GM12873 (cell line): Measurements from ENCODE around the gene CCND1.

Experiments
- TF ChIP-seq, protein P1 (sequence below): IDR thresholded peaks from 2 replicates; pipeline ENCODE4 v1.5.1; 2012; ENCODE audit warnings: low read depth, mild to moderate bottlenecking, moderate library complexity, low read length, control low read depth; ENCODE audit not compliant: insufficient read depth; ENCODE audit errors: missing control alignments

CCND1 gene

DNA sequence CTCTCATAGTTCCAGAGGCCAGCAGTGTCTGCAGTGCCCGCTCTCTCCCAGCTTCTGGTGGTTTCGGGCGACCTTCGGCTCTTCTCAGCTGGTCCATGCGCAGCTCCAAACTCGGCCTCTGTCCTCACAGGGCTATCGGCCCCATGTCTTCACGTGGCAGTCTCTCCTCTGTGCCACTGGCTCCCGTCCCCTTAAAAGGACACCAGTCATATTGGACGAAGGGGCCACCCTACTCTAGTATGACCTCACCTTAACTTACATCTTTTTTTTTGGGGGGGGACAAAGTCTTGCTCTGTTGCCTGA lies 20.4 kb downstream of the CCND1 start:
- TF ChIP-seq, protein P1, sequence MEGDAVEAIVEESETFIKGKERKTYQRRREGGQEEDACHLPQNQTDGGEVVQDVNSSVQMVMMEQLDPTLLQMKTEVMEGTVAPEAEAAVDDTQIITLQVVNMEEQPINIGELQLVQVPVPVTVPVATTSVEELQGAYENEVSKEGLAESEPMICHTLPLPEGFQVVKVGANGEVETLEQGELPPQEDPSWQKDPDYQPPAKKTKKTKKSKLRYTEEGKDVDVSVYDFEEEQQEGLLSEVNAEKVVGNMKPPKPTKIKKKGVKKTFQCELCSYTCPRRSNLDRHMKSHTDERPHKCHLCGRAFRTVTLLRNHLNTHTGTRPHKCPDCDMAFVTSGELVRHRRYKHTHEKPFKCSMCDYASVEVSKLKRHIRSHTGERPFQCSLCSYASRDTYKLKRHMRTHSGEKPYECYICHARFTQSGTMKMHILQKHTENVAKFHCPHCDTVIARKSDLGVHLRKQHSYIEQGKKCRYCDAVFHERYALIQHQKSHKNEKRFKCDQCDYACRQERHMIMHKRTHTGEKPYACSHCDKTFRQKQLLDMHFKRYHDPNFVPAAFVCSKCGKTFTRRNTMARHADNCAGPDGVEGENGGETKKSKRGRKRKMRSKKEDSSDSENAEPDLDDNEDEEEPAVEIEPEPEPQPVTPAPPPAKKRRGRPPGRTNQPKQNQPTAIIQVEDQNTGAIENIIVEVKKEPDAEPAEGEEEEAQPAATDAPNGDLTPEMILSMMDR = no peak

DNA sequence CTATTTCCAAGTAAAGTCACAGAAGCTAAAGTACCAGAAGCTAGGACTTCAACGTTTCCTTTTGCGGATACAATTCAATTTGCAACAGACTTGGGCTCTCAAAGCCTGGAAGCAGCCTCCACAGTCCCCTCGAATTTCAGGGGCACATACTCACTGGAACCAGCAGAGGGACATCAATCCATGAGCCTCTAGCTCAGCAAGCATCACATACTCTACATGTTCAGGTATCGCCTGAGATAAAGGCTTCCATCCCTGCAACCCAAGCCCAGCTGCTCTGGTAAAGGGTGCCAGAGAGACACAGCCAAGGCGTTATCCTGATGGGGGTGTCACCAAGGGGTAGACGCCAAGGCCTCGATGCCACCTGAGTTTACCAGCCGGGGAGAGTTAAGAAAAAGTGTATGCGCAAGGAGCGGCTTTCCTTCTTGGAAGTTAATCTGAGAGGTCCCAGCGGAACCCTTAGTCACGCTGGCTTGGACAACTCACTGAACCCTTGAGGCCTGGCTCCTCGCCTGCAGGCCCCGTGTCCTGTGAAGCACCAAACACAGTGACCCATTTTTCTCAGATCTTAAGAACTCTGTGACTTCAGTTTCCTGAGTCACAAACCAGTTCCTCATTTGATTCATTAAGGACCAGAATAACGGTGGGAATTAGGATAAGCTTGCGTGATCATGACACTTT lies 21.2 kb downstream of the CCND1 start:
- TF ChIP-seq, protein P1 = peak; percentile 19

DNA sequence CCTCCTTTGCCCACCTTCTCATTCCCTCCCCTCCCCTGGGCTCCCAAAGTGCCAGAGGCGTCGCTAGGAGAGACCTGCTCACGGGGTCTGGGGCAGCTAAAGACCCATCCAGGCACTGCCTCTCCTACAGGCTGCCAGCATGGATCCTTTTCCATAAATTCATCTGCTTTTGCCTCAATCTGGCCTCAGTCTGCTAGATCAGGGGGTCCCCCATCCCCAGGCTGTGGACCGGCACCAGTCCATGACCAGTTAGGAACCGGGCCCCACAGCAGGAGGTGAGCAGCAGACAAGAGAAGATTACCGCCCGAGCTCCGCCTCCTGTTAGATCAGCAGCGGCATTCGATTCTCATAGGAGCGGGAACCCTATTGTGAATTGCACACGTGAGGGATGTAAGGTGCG lies 21.9 kb downstream of the CCND1 start:
- TF ChIP-seq, protein P1 = no peak

DNA sequence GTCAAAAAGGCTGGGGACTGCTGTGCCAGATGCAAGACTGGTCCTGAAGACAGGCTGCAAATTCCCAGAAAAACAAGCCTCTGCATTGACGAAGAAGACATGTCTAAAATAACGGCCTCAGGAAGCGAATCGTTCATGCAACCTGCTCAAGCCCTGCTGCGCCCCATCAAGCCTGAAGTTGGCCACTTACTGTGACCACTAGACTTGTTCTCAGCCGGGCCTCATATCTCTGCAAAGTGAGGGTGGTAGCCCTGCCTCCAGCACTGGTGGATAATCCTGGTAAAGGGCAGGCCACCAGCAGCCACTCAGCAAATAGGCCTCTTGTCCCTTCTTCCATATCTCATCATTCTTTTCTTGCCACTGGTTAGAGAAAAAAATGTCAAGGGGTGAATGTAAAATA lies 22.4 kb downstream of the CCND1 start:
- TF ChIP-seq, protein P1 = no peak

DNA sequence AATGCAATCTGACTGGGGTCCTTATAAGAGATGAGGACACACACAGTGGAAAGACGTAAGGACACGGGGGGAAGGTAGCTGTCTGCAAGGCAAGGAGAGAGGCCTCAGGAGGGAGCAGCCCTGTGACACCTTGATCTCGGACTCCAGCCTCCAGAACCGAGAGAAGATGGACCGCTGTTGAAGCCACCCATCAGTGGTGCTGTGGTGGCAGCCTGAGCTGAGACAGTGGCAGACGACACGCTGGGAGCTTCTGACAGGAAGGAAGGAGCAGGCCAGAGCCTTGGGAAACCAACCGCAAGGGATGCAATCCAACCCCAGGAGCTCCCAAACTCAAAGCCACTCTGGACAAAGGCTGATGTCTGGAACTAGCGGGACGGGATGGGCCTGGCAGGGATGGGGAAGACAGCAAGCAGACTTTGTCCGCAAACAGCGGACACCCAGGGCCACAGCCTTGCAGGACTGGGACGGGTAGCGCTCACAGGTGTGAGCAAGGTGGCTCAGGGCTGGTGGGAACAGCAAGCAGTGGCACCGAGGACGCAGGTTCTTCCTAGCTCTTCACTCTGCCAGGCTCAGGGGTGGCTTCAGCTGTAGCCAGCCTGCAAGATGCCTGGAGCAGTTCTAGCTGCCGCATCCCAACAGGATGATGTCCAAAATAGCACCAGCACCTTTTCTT lies 23.3 kb downstream of the CCND1 start:
- TF ChIP-seq, protein P1 = no peak

DNA sequence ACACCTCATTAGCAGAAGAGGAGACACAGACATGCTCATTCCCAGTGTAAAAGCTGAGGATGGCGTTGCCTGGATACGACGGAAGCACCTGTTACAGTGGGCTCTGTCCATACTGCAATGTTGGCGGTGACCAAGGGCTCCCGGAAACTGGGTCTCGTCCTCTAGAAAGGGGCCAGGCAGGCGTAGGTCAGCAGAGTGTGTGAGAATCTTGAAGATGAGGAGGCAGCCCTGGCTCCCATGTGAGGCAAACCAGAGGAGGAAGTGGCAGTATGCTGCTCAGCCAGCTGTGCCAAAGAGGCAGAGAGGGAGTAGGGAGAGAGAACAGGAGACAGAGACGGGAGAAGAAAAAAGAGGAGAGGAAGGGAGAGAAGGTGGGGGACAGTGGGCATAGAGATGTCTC lies 23.9 kb downstream of the CCND1 start:
- TF ChIP-seq, protein P1 = no peak

DNA sequence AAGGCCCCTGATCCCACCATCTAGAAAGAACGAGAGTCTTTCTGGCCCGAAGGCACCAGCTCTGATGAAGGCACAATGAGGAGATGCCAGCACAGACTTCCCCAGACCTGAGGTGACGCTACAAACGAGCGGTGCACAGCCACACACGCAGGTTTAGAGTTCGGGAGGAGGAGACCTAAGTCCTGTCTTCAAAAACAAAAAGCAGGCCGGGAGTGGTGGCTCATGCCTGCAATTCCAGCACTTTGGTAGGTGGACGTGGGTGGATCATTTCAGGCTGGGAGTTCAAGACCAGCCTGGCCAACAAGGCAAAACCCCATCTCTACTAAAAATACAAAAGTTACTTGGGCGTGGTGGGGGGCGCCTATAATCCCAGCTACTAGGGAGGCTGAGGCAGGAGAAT lies 24.7 kb downstream of the CCND1 start:
- TF ChIP-seq, protein P1 = no peak

DNA sequence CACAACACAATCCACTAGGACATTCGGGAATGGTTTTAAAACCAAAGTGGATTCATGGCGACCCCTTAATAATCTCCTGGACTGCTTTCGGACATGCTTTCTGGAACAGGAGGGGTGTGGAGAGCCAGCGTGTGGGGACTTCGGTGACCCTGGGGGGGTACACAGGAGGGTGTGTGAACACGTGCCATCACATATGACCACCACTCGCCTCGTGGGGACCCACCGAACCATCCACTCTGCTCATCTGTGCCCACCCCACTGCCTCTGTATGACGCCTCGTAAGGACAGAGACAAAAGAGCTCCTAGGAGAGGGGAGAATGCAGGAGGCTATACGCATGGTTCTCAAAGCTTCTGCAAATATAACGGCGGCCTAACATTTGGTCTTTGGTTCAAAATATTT lies 25.3 kb downstream of the CCND1 start:
- TF ChIP-seq, protein P1 = no peak
